ENCODE data around the gene AFF3.

- TF ChIP-seq YY1 (IDR thresholded peaks at IDR 0.05; ENCODE audit: low read depth, low read length) (no peak), POLR2AphosphoS5 (IDR thresholded peaks at IDR 0.05; ENCODE audit: low read depth, low read length) (no peak), SIX5 (IDR thresholded peaks at IDR 0.05; ENCODE audit: low read depth, low read length) (no peak), POLR2A (IDR thresholded peaks at IDR 0.05; ENCODE audit: control extremely low read depth in 1 of 2, low read depth in 2 of 2, low read length in 2 of 2) (no peak), CTCF (IDR thresholded peaks at IDR 0.05; ENCODE audit: control extremely low read depth in 1 of 3, insufficient read depth in 1 of 3, low read depth in 1 of 3, low read length in 3 of 3) (no peak), EGR1 (IDR thresholded peaks at IDR 0.05; ENCODE audit: borderline replicate concordance, low read depth, low read length) (no peak), MAX (IDR thresholded peaks at IDR 0.05) (no peak), CHD7 (IDR thresholded peaks at IDR 0.05; ENCODE audit: insufficient replicate concordance, low read length) (no peak), EP300 (IDR thresholded peaks at IDR 0.05; ENCODE audit: borderline replicate concordance in 1 of 2, low read depth in 2 of 2, low read length in 2 of 2) (no peak), CBX5 (IDR thresholded peaks at IDR 0.05; ENCODE audit: low read depth, low read length) (no peak), EZH2 (IDR thresholded peaks at IDR 0.05; ENCODE audit: low read depth, low read length, severe bottlenecking) (no peak), TEAD4 (IDR thresholded peaks at IDR 0.05; ENCODE audit: low read depth, low read length) (no peak)
These were observed 568.6 kb downstream of the AFF3 start for GRCh38 chr2:99573634-99574251.
